NCI-H1436 treated with DMSO at 0.1 percent for 48 hours (cell line): ENCODE measurements around the gene CD226.
"Not testable (repeated sequence)": the region's sequence is repeated elsewhere in the genome, so short reads cannot be mapped to it uniquely, and the experiment has no call there.

Source experiments
- DNase-seq: peaks from one replicate; lab custom pipeline; 2025; lab: John Stamatoyannopoulos, UW

The CD226 gene

DNA sequence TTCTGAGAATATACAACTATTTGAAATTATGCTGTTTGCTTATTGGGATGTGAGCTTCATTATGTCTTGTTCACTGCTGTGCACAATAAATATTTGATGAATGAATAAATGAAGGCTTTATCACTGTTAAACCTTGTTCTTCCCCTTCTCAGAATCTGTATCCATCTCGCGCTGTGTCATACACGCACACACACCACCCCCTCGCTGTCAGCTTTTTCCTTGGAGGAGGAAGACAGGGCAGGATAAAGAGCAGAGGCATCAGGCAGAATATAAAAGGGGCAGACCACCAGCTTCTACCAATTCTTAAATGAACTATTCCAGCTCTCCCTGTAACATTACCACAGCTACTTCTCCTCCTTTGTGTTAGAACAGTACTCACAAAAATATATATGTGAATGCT, 75.0 kb downstream of the CD226 start:
- no peak for DNase-seq

GRCh38 chr18:69871363-69871762, 76.3 kb downstream of the CD226 start:
- no peak for DNase-seq

DNA sequence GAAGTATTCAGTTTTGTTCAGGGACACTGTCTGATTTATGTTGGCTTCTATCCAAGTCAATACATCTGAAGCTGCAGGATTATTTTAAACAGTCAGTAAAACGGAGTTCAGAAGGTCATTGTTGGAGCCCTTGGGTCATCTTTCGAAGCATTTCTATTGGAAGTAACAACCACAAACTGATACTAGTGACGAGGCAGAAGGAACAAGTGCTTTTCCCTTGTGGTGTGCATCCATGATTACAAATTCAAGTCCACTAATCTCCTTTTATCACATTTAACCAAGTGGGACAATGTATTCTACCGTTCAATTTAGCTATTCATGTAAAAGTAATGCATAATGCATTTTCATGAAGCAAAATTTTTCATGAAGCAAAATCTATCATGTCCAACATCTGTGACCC, 76.9 kb downstream of the CD226 start:
- no peak for DNase-seq

DNA sequence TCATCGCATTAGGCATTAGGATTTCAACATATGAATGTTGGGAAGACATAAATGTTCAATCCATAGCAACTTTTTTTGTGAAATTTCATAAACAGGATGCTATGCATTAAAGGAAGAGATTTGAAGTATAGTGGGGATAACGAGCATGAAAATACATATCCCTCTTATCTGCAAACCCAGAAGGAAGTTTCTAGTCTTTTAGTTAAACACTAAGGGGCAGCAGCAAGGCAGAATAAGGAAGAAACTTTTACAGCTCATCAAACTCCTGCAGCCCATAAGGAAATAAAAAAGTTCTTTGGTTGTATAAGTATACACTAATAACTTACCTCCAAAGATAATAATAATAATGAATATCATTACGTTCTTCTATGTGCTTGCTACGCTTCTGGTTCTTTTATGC, 81.5 kb downstream of the CD226 start:
- DNase-seq, result no peak

GRCh38 chr18:69865776-69866175, 81.9 kb downstream of the CD226 start:
- no peak for DNase-seq

DNA sequence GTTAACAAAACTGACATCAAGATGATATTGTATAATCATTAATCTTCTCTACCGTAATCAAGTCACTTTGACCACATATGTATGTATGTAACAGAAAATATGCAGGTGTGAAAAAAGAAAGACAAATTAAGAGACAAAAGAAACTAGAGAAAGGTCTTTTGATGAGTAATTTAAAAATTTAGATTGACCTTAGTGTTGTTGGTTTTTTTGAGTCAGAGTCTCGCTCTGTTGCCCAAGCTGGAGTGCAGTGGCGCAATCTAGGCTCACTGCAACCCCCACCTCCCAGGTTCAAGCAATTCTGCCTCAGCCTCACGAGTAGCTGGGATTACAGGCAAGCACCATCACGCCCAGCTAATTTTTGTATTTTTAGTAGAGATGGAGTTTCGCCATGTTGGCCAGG, 82.9 kb downstream of the CD226 start:
- DNase-seq, result not testable (repeated sequence)

DNA sequence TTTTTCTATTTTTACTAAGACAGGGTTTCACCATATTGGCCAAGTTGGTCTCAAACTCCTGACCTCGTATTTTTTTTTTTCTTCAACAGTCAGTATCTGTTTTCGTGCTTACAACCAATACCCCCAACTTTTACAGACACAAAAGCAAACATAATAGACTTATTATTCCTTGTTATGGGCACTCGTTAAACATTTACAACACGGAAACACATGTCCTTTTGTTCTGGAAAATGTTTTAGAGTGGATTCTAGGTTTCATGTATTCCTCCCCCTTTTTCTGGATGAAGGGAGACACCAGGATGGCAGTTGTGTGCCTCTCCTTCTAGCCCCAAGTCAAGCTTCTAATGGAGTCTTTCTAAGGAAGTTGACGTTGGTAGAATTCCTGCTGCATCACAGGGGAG, 88.8 kb downstream of the CD226 start:
- DNase-seq, result no peak

DNA sequence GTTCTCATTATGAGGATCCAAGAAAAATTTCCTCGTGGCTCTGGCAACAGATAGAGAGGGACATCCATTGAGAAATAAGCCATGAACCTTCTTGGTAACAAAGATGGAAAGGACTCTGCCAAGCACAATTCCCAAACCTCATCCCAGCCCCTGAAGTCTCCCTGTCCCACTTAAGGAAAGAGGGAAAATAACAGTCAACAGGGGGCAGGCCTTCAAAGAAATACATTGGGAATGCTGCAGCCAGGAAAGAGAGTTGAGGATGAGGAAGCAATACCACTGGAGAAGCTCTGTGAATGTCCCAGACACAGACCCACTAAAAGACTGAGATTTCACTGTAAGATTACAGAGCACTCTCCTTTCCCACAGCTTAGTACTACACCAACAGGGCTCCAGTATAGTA, 93.2 kb downstream of the CD226 start:
- DNase-seq, result no peak

GRCh38 chr18:69853051-69853450, 94.6 kb downstream of the CD226 start:
- DNase-seq, result no peak

GRCh38 chr18:69845593-69846506, 101.8 kb downstream of the CD226 start:
- DNase-seq, result peak; percentile 28

- no peak for DNase-seq
Measured at GRCh38 chr18:69844656-69845055, 103.0 kb downstream of the CD226 start.

- peak; percentile 77 for DNase-seq
Measured at GRCh38 chr18:69843015-69843414, 104.7 kb downstream of the CD226 start.

GRCh38 chr18:69841117-69841516, 106.6 kb downstream of the CD226 start:
- DNase-seq, result no peak

GRCh38 chr18:69840445-69840844, 107.2 kb downstream of the CD226 start:
- no peak for DNase-seq

DNA sequence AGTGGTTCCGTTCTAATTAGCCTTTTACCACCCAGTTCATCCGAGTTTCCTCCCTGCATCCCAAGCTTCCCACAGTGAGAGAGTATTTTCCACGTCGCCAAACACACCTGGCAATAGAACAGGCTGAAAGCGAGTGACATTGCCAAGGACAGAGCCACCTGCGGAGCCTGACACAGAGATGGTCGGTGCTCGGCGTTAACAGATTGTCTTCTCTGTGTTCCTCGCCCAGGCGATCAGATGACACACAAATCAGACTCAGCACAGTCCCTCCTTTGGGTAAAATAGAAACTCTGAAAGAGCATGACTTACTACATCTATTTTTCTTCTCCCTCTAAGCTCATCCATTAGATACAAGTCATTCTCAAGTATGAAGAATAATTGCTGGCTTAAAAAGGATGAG, 107.7 kb downstream of the CD226 start:
- no peak for DNase-seq

GRCh38 chr18:69839497-69839896, 108.2 kb downstream of the CD226 start:
- DNase-seq, result no peak

- no peak for DNase-seq
Measured at GRCh38 chr18:69838620-69839411, 108.9 kb downstream of the CD226 start.

DNA sequence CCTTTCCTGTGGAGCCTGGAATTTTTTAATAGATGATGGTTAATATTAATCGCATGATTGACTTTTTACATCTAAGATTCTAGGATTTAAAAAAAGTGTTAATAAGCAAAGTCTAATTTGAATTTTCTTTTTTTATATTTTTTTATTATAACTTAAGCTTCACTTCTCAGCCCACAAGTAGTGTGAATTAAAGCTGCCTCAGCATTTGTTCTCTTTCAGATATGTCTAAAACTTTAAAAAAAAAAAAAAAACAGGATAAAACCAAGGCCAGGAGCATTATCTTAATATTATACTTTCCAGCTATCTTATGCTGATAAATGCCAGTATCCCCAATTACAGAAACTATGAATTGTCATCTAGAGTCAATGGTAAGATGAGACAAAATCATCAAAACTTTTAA, 109.7 kb downstream of the CD226 start:
- no peak for DNase-seq

GRCh38 chr18:69834980-69835379, 112.7 kb downstream of the CD226 start:
- DNase-seq, result not testable (repeated sequence)

GRCh38 chr18:69830189-69830588, 117.5 kb downstream of the CD226 start:
- DNase-seq, result no peak

DNA sequence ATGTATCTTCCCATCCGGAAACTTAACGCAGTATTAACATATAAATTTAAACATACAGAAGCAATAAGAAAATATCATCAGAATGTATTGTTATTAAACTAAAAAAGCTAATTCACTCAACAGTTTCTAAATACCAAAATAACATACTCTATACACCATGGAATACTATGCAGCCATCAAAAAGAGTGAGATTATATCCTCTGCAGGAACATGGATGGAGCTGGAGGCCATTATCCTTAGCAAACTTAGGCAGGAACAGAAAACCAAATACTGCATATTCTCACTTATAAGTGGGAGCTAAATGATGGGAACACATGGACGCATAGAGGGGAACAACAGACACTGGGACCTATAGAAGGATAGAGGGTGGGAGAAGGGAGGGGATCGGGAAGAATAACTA, 127.1 kb downstream of the CD226 start:
- DNase-seq, result no peak

GRCh38 chr18:69819460-69819859, 128.2 kb downstream of the CD226 start:
- no peak for DNase-seq

DNA sequence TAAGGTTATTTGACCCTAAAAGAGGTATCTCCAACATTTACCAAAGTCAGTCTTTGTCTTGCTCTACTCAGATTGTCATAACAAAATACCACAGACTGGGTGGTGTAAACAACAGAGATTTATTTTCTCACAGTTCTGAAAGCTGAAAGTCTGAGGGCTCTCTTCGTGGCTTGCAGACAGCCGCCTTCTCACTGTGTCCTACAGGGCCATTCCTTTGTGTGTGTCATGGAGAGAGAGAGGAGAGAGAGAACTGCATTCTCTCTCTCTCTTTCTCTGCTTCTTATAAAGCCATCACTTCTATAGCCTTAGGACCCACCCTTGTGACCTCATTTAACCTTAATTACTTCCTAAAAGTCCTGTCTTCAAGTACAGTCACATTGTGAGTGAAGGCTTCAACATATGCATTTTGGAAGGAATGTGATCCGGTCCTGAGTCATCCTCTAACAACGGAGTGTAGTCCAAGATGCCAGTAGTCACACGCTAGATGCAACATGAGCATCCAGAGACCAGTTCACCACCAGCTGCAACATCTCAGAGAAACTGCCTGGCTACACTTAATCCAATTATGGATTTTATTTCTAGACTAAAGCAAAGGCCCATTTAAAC, 130.2 kb downstream of the CD226 start:
- DNase-seq, result no peak
